C4-2B (cell line): ENCODE results near the gene TSNAXIP1.

Source experiments
- CTCF ChIP-seq: fragments of 450-650 bp; conservative IDR thresholded peaks from 2 replicates; pipeline ENCODE4 v1.5.1; 2017; ENCODE audit warnings: mild to moderate bottlenecking
- ZFX ChIP-seq: fragments of 450-650 bp; IDR thresholded peaks from 2 replicates; pipeline ENCODE4 v1.6.1; 2017

- TF ChIP-seq CTCF (no peak), ZFX (no peak)
Observed at GRCh38 chr16:67861877-67862276, 55.2 kb downstream of the TSNAXIP1 start.
